A673 (cell line): Measurements from ENCODE around the gene AMIGO1. TPM values are rescaled to one million over a fixed set of nuclear protein-coding genes. Genes with fewer than 3 reads are reported as not detected.

Experiments used
- BruUV-seq: library from RNA; stranded (reverse); fragments of 400-500 nt; replicated peaks from 2 replicates; lab custom pipeline; 2021; lab: Mats Ljungman, UMichigan
- CTCF ChIA-PET: fragments of 300-600 bp; sonication (Branson Sonifier 250); formaldehyde crosslinking; loops from one replicate; lab custom pipeline; 2022; ENCODE audit warnings: antibody characterized with exemption; lab: Charles Lee
- POLR2A ChIA-PET: fragments of 300-600 bp; sonication (Branson Sonifier 250); formaldehyde crosslinking; loops from one replicate; lab custom pipeline; 2022; ENCODE audit warnings: antibody characterized with exemption; ENCODE audit not compliant: low non-redundant PET; lab: Charles Lee
- DNase-seq: peaks from one replicate; pipeline ENCODE4 v3.0.0-alpha.2; 2015; ENCODE audit warnings: low spot score
- H3K27ac ChIP-seq: fragments of 200-600 bp; sonication (generic); 2 replicates; pipeline ENCODE4 v1.5.1; 2016; ENCODE audit warnings: mixed run types, low read depth, mild to moderate bottlenecking, mixed read lengths, antibody characterized with exemption, low read length; ENCODE audit not compliant: poor library complexity, severe bottlenecking
- H3K27me3 ChIP-seq: fragments of 200-600 bp; sonication (generic); replicated peaks from 2 replicates; pipeline ENCODE4 v1.6.1; 2017; ENCODE audit warnings: mixed run types, low read depth, mild to moderate bottlenecking, mixed read lengths, antibody characterized with exemption, low read length; ENCODE audit not compliant: insufficient read depth, poor library complexity
- H3K36me3 ChIP-seq: fragments of 200-600 bp; sonication (generic); 2 replicates; pipeline ENCODE4 v1.6.1; 2016; ENCODE audit warnings: mixed run types, mild to moderate bottlenecking, mixed read lengths, antibody characterized with exemption, low read length; ENCODE audit not compliant: insufficient read depth, poor library complexity, severe bottlenecking
- H3K4me1 ChIP-seq: fragments of 200-600 bp; sonication (generic); 2 replicates; pipeline ENCODE4 v1.6.1; 2017; ENCODE audit warnings: mixed run types, mild to moderate bottlenecking, mixed read lengths, antibody characterized with exemption, low read length; ENCODE audit not compliant: insufficient read depth, poor library complexity, severe bottlenecking
- H3K4me3 ChIP-seq: fragments of 200-600 bp; sonication (generic); 2 replicates; pipeline ENCODE4 v1.5.1; 2016; ENCODE audit warnings: low read depth, mixed run types, mild to moderate bottlenecking, mixed read lengths, low read length; ENCODE audit not compliant: poor library complexity, severe bottlenecking
- H3K9me3 ChIP-seq: fragments of 200-600 bp; sonication (generic); 2 replicates; pipeline ENCODE4 v1.6.1; 2016; ENCODE audit warnings: mixed run types, low read depth, mild to moderate bottlenecking, mixed read lengths, antibody characterized with exemption, low read length; ENCODE audit not compliant: poor library complexity, severe bottlenecking
- EZH2 ChIP-seq: fragments of 200-600 bp; sonication (generic); IDR thresholded peaks from 2 replicates; pipeline ENCODE4 v1.6.1; 2017; ENCODE audit warnings: borderline replicate concordance, low read depth, mild to moderate bottlenecking, mixed read lengths, antibody characterized with exemption, low read length; ENCODE audit not compliant: poor library complexity, severe bottlenecking
- intact Hi-C: fragments of 100-400 bp; cut with micrococcal nuclease; formaldehyde crosslinking; loops from one replicate; pipeline ENCODE4 v1.10.0; 2022; ENCODE audit not compliant: unreplicated experiment
- total RNA-seq: library from RNA; stranded (reverse); gene quantifications from 2 replicates; pipeline ENCODE4 v1.2.3, GENCODE V29; 2021
- TF ChIP-seq, protein P1 (sequence below): fragments of 300-800, 200-600 bp; sonication (generic); conservative IDR thresholded peaks from 2 replicates; pipeline ENCODE4 v1.5.1; 2017; ENCODE audit warnings: low read depth, mild to moderate bottlenecking, antibody characterized with exemption, low read length, moderate library complexity, mixed read lengths

AMIGO1 gene
- total RNA-seq, 1 experiment from 2014 or later: 1.8 TPM

DNA sequence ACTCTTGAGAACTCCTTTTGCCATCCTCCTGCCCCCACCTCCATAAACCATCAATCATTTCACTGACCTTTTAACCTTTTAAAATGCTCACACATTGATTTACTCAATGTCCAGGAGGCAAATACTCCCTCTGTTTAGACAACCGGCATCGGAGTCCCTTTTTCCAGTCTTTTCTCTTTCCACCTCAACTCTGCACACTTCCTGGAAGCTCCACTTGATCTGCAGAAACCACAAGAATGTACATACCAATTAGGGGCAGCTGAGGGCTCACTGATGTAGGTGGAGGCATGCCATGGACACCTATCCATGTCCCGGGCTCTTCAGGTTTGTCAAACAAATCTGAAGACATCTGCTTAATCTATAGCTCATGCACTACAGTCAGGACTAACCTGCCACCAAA is 5.3 kb upstream of the AMIGO1 start:
- CTCF ChIA-PET: no interaction called here
- TF ChIP-seq, protein P1, sequence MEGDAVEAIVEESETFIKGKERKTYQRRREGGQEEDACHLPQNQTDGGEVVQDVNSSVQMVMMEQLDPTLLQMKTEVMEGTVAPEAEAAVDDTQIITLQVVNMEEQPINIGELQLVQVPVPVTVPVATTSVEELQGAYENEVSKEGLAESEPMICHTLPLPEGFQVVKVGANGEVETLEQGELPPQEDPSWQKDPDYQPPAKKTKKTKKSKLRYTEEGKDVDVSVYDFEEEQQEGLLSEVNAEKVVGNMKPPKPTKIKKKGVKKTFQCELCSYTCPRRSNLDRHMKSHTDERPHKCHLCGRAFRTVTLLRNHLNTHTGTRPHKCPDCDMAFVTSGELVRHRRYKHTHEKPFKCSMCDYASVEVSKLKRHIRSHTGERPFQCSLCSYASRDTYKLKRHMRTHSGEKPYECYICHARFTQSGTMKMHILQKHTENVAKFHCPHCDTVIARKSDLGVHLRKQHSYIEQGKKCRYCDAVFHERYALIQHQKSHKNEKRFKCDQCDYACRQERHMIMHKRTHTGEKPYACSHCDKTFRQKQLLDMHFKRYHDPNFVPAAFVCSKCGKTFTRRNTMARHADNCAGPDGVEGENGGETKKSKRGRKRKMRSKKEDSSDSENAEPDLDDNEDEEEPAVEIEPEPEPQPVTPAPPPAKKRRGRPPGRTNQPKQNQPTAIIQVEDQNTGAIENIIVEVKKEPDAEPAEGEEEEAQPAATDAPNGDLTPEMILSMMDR: no peak
- TF ChIP-seq EZH2: no peak
- no TSS peak for BruUV-seq
- H3K27me3 ChIP-seq: no peaks in the 10 kb centered on the region
- peaks cover 7% of the 10 kb centered on the region for H3K4me1 ChIP-seq
- H3K27ac ChIP-seq: no peak overlapping the region
- intact Hi-C loops: no loop called here
- no peak for DNase-seq
- no peak overlapping the region for H3K4me3 ChIP-seq
- no peaks in the 10 kb centered on the region for H3K36me3 ChIP-seq
- POLR2A ChIA-PET: no interaction called here
- no peaks in the 10 kb centered on the region for H3K9me3 ChIP-seq

DNA sequence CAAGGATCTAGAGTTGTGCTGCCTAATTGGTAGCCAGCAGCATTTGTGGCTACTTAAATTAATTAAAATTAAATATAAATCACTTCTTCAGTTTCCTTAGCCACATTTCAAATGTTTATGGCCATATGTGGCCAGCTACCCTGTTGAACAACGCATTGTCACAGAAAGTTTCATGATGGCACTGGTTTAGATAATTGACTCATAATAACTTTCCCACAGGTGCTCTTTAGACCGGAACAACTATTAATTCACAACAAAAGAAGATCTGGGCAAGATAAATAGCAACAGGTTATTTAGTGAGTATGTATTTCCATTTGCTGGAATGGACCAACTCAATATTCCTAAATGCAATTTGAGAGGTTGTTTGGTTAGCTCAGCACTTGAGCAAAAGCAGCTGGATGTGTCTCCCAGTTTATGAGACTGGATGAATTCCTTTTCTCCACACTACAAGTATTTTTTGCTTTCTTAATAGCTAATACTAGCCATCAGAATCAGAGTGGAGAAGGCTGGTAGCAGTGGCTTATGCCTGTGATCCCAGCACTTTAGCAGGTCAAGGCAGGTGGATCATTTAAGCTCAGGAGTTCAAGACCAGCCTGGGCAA is 3.7 kb upstream of the AMIGO1 start:
- Histone ChIP-seq H3K9me3 (no peaks in the 10 kb centered on the region), H3K27ac (no peak overlapping the region), H3K27me3 (no peaks in the 10 kb centered on the region), H3K4me1 (peaks cover 7% of the 10 kb centered on the region), H3K36me3 (no peaks in the 10 kb centered on the region), H3K4me3 (no peak overlapping the region)
- no TSS peak for BruUV-seq
- DNase-seq: no peak
- intact Hi-C loops: no loop called here
- CTCF ChIA-PET: no interaction called here
- POLR2A ChIA-PET: interaction anchor here (0.6 kb wide), 2 partner anchors 30 to 256 kb away, joined by 3 to 13 read pairs; no protein-coding TSS in a partner anchor
- TF ChIP-seq EZH2: no peak
- TF ChIP-seq, protein P1: no peak

DNA sequence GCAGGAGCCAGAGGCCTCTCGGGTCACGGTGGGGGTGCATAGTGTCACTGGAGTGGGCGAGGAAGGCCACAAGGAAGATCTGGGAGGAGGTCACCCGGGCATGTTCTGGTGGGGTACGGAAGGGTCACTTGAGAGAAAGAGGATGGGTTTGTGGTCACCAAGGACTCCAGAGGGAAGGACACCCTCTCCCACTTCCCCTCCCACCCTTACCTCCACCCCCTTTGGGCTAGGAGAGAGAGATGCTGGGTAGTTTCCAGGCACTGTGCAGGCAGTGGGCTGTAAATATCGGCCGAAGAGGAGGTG is 703 bp downstream of the AMIGO1 start:
- H3K36me3 ChIP-seq: no peaks in the 10 kb centered on the region
- DNase-seq: no peak
- TF ChIP-seq EZH2: no peak
- TF ChIP-seq, protein P1: no peak
- ChIA-PET POLR2A (no interaction called here), CTCF (interaction anchor here (0.7 kb wide), 1 partner anchor 23 kb away, joined by 3 read pairs; no protein-coding TSS in a partner anchor)
- no peaks in the 10 kb centered on the region for H3K27me3 ChIP-seq
- peaks cover 7% of the 10 kb centered on the region for H3K4me1 ChIP-seq
- no peaks in the 10 kb centered on the region for H3K9me3 ChIP-seq
- no TSS peak for BruUV-seq
- H3K4me3 ChIP-seq: peak overlapping the region; percentile 57
- H3K27ac ChIP-seq: no peak overlapping the region
- intact Hi-C loops: no loop called here
